Measurements from ENCODE around the gene ASB7. TPM values are rescaled to one million over a fixed set of nuclear protein-coding genes. Genes with fewer than 3 reads are reported as not detected.

Gene ASB7
- total and polyA plus RNA-seq, 12 donors, result 2.7 to 25.2 (median 11.1) TPM

DNA sequence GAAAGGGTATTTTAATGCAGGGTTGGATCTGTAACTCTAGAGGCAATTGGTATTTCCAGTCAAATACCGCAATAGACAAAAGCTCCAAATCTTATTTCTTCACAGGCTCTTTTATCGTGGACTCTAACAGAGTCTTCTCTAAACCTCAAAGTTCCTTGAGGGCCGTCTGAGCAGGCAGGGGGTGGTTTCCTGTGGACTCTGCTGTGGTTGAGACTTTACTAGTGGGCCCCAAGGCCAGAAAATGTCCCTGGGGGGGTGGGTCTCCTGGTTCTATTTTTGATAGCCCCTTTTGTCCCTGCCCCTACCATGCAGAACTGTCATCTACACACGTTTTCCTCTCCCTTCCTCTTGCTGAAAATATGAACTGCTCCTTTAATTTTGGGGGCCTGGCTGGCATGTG lies 80.1 kb downstream of the ASB7 start:
- TF ChIP-seq, protein P1, sequence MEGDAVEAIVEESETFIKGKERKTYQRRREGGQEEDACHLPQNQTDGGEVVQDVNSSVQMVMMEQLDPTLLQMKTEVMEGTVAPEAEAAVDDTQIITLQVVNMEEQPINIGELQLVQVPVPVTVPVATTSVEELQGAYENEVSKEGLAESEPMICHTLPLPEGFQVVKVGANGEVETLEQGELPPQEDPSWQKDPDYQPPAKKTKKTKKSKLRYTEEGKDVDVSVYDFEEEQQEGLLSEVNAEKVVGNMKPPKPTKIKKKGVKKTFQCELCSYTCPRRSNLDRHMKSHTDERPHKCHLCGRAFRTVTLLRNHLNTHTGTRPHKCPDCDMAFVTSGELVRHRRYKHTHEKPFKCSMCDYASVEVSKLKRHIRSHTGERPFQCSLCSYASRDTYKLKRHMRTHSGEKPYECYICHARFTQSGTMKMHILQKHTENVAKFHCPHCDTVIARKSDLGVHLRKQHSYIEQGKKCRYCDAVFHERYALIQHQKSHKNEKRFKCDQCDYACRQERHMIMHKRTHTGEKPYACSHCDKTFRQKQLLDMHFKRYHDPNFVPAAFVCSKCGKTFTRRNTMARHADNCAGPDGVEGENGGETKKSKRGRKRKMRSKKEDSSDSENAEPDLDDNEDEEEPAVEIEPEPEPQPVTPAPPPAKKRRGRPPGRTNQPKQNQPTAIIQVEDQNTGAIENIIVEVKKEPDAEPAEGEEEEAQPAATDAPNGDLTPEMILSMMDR (IDR thresholded peaks at IDR 0.05), result no peak
- intact Hi-C loops (cut with DNase I), result no loop called here
- Histone ChIP-seq H3K4me3 (no peak overlapping the region), H3K36me3 (replicated peaks in 1 of 2) (no peaks in the 10 kb centered on the region), H3K4me1 (replicated peaks in 1 of 2) (no peaks in the 10 kb centered on the region), H3K27ac (no peak overlapping the region), H3K27me3 (peaks cover 2% of the 10 kb centered on the region), H3K9me3 (replicated peaks in 1 of 3) (no peaks in the 10 kb centered on the region)
- peak in 1 of 7 donors; percentile 3 for DNase-seq
- WGBS, 4 donors, result 47 to 70% (median 66%) methylated on average over 4 of the region's 4 CpGs

DNA sequence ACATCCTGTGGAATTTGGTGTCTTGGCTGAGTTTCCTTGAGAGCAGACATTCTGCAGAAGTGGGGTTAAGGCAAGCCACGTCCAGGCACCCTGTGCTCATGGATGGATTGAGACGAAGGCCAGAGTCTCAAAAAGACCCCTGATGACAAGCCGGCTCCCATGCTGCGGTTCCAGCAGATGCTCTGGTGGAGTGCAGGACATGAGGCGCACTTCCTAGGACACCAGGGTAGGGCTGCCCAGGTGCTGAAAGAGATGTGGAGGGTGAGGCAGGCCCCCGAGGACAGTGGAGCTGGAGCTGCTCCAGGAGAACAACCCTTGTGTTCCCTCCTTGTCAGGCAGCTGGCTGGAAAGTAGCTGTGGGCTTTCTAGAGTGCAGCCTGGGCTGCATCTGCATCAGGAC lies 81.0 kb downstream of the ASB7 start:
- intact Hi-C loops (cut with DNase I), result no loop called here
- H3K4me3 ChIP-seq, result no peak overlapping the region
- no peaks in the 10 kb centered on the region for H3K36me3 ChIP-seq (replicated peaks in 1 of 2)
- H3K9me3 ChIP-seq (replicated peaks in 1 of 3), result no peaks in the 10 kb centered on the region
- no peaks in the 10 kb centered on the region for H3K4me1 ChIP-seq (replicated peaks in 1 of 2)
- no peak overlapping the region for H3K27ac ChIP-seq
- peaks cover 2% of the 10 kb centered on the region for H3K27me3 ChIP-seq
- WGBS, 4 donors, result 29 to 78% (median 73%) methylated on average over 1 to 6 of the region's 6 CpGs
- peak in 2 of 7 donors; percentile 20 to 41 for DNase-seq
- TF ChIP-seq POLR2A (IDR thresholded peaks at IDR 0.05), result no peak
- TF ChIP-seq, protein P1 (IDR thresholded peaks at IDR 0.05), result no peak

DNA sequence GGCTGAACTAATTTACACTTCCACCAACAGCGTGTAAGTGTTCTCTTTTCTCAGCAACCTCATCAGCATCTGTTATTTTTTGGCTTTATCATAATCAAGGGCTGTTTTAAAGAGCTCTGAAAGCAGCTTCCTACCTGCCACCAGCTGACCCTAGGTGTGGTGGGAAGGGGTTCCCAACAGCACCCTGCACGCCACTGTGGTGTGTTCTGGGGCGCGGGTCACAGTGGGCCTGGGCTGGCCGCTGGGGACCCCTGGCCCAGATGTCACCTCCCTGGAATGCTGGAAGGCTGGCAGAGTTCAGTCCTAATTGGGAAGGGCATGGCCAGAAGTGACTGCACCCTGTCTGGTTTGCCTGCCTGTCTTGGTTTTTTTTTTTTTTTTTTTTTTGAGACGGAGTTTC lies 82.2 kb downstream of the ASB7 start:
- no peak overlapping the region for H3K27ac ChIP-seq
- H3K27me3 ChIP-seq, result peaks cover 2% of the 10 kb centered on the region
- H3K9me3 ChIP-seq (replicated peaks in 1 of 3), result no peaks in the 10 kb centered on the region
- DNase-seq, result peak in 1 of 7 donors; percentile 13
- H3K36me3 ChIP-seq (replicated peaks in 1 of 2), result no peaks in the 10 kb centered on the region
- 89 to 97% (median 92%) methylated on average over 2 to 6 of the region's 6 CpGs for WGBS, 4 donors
- TF ChIP-seq POLR2A (IDR thresholded peaks at IDR 0.05), result no peak
- TF ChIP-seq, protein P1 (IDR thresholded peaks at IDR 0.05), result no peak
- H3K4me3 ChIP-seq, result no peak overlapping the region
- intact Hi-C loops (cut with DNase I), result no loop called here
- no peaks in the 10 kb centered on the region for H3K4me1 ChIP-seq (replicated peaks in 1 of 2)

DNA sequence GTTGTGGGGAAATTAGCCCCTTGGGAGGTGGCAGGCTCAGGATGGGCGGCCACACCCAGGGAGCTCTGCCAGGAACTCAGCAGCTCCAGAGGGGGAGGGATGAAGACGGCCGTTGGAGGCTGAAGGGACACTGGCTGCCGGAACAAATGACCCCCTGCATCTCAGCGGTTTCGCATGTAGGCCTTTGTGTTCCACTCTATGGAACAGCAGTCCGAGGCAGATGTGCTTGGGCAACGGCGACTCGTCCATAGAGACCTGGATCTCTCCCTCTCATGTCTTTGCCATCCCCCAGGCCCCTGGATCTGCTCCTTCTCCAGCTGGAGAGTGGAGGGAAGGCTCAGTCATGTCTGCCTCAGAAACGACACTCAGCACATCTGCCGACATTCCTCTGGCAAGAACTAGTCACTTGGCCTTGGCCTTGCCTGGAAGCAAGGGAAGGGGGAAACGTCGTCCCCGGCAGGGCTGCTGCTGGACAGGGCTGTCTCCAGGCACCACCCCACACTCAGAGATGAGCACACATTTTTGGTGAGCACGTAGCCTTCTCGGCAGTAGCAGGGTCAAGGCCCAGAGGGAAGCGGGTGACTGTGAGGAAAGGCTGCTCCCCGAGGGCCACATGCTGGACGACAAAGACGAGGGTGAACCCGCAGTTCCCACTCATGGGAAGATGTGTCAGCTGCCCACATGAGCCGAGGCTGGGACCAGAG lies 83.8 kb downstream of the ASB7 start:
- peaks cover 2% of the 10 kb centered on the region for H3K27me3 ChIP-seq
- H3K27ac ChIP-seq, result peak overlapping the region in 1 of 5 donors; percentile 22
- no peaks in the 10 kb centered on the region for H3K9me3 ChIP-seq (replicated peaks in 1 of 3)
- H3K36me3 ChIP-seq (replicated peaks in 1 of 2), result no peaks in the 10 kb centered on the region
- H3K4me1 ChIP-seq (replicated peaks in 1 of 2), result no peaks in the 10 kb centered on the region
- no peak overlapping the region for H3K4me3 ChIP-seq
- WGBS, 4 donors, result 60 to 83% (median 68%) methylated on average over 11 to 23 of the region's 23 CpGs
- DNase-seq, result peak in 5 of 7 donors; percentile 16 to 39 (median 21)
- TF ChIP-seq, protein P1 (IDR thresholded peaks at IDR 0.05), result no peak
- TF ChIP-seq POLR2A (IDR thresholded peaks at IDR 0.05), result no peak
- intact Hi-C loops (cut with DNase I), result no loop called here

All from adrenal gland (tissue), 12 donors.